H1 (cell line): ENCODE data around the gene HAUS2. TPM values are rescaled to one million over a fixed set of nuclear protein-coding genes. Genes with fewer than 3 reads are reported as not detected.
A peak's percentile ranks its signal among the peaks of the same experiment; 100 is the strongest.

Experiments used
- CTCF ChIA-PET: fragments of 300-600 bp; sonication (Branson Sonifier 250); formaldehyde crosslinking; loops from one replicate; lab custom pipeline; 2021; ENCODE audit not compliant: partially characterized antibody; lab: Charles Lee
- POLR2A ChIA-PET: fragments of 300-600 bp; sonication (Branson Sonifier 250); formaldehyde crosslinking; loops from one replicate; lab custom pipeline; 2021; ENCODE audit warnings: inconsistent platforms; ENCODE audit not compliant: partially characterized antibody; lab: Charles Lee
- DNase-seq, 2 experiments: peaks; one replicate each; pipeline versions ENCODE4 v3.0.0 to v3.0.0-alpha.2; 2010 to 2022; ENCODE audit warnings: low spot score in 2 of 2, low read depth in 1 of 2, mixed read lengths in 1 of 2
- FAIRE-seq: peaks from 2 replicates; lab custom pipeline; 2011; peaks lifted over from hg19 to GRCh38; lab: Jason Lieb, UNC
- H2AFZ ChIP-seq: 2 replicates; pipeline ENCODE4 v1.8.1; 2012; ENCODE audit warnings: low read length, inconsistent platforms
- H2AK5ac ChIP-seq: 2 replicates; pipeline ENCODE4 v1.6.1; 2013; ENCODE audit warnings: low read depth, low read length
- H2BK120ac ChIP-seq: replicated peaks from 2 replicates; pipeline ENCODE3; 2013; ENCODE audit warnings: low read depth, low read length, inconsistent platforms
- H2BK12ac ChIP-seq: 2 replicates; pipeline ENCODE4 v1.6.1; 2013; ENCODE audit warnings: low read depth, low read length
- H2BK15ac ChIP-seq: 2 replicates; pipeline ENCODE4 v1.6.1; 2013; ENCODE audit warnings: low read length
- H2BK20ac ChIP-seq: 2 replicates; pipeline ENCODE4 v1.6.1; 2013; ENCODE audit warnings: low read length
- H2BK5ac ChIP-seq: 2 replicates; pipeline ENCODE4 v1.6.1; 2013; ENCODE audit warnings: low read depth, low read length
- H3K14ac ChIP-seq: 2 replicates; pipeline ENCODE4 v1.6.1; 2013; ENCODE audit warnings: inconsistent platforms; ENCODE audit not compliant: insufficient read length
- H3K18ac ChIP-seq: 2 replicates; pipeline ENCODE4 v1.6.1; 2013; ENCODE audit warnings: low read length; ENCODE audit errors: extremely low read depth
- H3K23ac ChIP-seq: 2 replicates; pipeline ENCODE4 v1.6.1; 2013; ENCODE audit warnings: inconsistent platforms; ENCODE audit not compliant: insufficient read length
- H3K23me2 ChIP-seq: 2 replicates; pipeline ENCODE4 v1.6.1; 2013; ENCODE audit warnings: low read depth, low read length
- H3K27ac ChIP-seq: 2 replicates; pipeline ENCODE4 v1.6.1; 2011; ENCODE audit warnings: low read depth, low read length, inconsistent platforms
- H3K27me3 ChIP-seq, 4 experiments: replicated peaks in 1 of 4; 1 replicate in 1 of 4; 2 replicates in 3 of 4; pipeline versions ENCODE4 v1.6.1 to v1.8.1; 2011 to 2013; ENCODE audit warnings: low read length in 3 of 4, mild to moderate bottlenecking in 3 of 4, inconsistent platforms in 2 of 4, mixed read lengths in 2 of 4, moderate library complexity in 1 of 4; ENCODE audit not compliant: control insufficient read depth in 3 of 4, insufficient read depth in 3 of 4; ENCODE audit errors: extremely low read depth in 1 of 4
- H3K36me3 ChIP-seq, 4 experiments: 2 replicates each; pipeline versions ENCODE4 v1.6.1 to v1.8.1; 2011 to 2013; ENCODE audit warnings: mild to moderate bottlenecking in 4 of 4, low read length in 3 of 4, moderate library complexity in 2 of 4, control low read depth in 1 of 4, inconsistent platforms in 1 of 4; ENCODE audit not compliant: insufficient read depth in 4 of 4, control insufficient read depth in 2 of 4
- H3K4ac ChIP-seq: replicated peaks from 2 replicates; pipeline ENCODE3; 2013; ENCODE audit warnings: low read length, low read depth, mixed read lengths, inconsistent platforms; ENCODE audit not compliant: insufficient read length
- H3K4me1 ChIP-seq, 4 experiments: replicated peaks in 1 of 4; 1 replicate in 1 of 4; 2 replicates in 3 of 4; pipeline versions ENCODE4 v1.6.1 to v1.8.1; 2011 to 2013; ENCODE audit warnings: low read length in 3 of 4, inconsistent platforms in 2 of 4, mixed read lengths in 1 of 4; ENCODE audit not compliant: insufficient read depth in 4 of 4, control insufficient read depth in 3 of 4
- H3K4me2 ChIP-seq, 2 experiments: 2 replicates each; pipeline versions ENCODE4 v1.6.1 to v1.8.1; 2011 to 2013; ENCODE audit warnings: low read depth in 2 of 2, low read length in 2 of 2, control low read depth in 1 of 2, inconsistent platforms in 1 of 2, mild to moderate bottlenecking in 1 of 2; ENCODE audit not compliant: insufficient read depth in 1 of 2
- H3K4me3 ChIP-seq, 4 experiments: fragments of 200-600, 300-600 bp in 1 of 4; sonication (generic), shearing (Covaris generic), sonication (Bioruptor Twin) in 1 of 4; 2 replicates each; pipeline versions ENCODE4 v1.5.1 to v1.8.1; 2011 to 2016; ENCODE audit warnings: low read length in 4 of 4, low read depth in 3 of 4, control low read depth in 2 of 4, inconsistent platforms in 2 of 4, mild to moderate bottlenecking in 2 of 4, mixed read lengths in 1 of 4, moderate library complexity in 1 of 4; ENCODE audit not compliant: insufficient read depth in 2 of 4; ENCODE audit errors: extremely low read depth in 1 of 4
- H3K56ac ChIP-seq: replicated peaks from 2 replicates; pipeline ENCODE3; 2013; ENCODE audit warnings: low read depth, mild to moderate bottlenecking, mixed read lengths, low read length, inconsistent platforms; ENCODE audit not compliant: insufficient read length
- H3K79me1 ChIP-seq: 2 replicates; pipeline ENCODE4 v1.6.1; 2013; ENCODE audit warnings: low read depth, low read length, control low read depth
- H3K79me2 ChIP-seq, 2 experiments: 2 replicates each; pipeline versions ENCODE4 v1.6.1 to v1.8.1; 2012 to 2013; ENCODE audit warnings: low read length in 2 of 2, mild to moderate bottlenecking in 2 of 2, inconsistent platforms in 1 of 2; ENCODE audit not compliant: insufficient read depth in 2 of 2, control insufficient read depth in 1 of 2
- H3K9ac ChIP-seq, 4 experiments: replicated peaks in 1 of 4; 1 replicate in 1 of 4; 2 replicates in 3 of 4; pipeline versions ENCODE4 v1.6.1 to v1.8.1; 2011 to 2013; ENCODE audit warnings: low read depth in 3 of 4, low read length in 3 of 4, control low read depth in 2 of 4, mild to moderate bottlenecking in 2 of 4, moderate library complexity in 2 of 4, inconsistent platforms in 1 of 4; ENCODE audit errors: extremely low read depth in 1 of 4
- H3K9me3 ChIP-seq, 2 experiments: 2 replicates each; pipeline versions ENCODE4 v1.6.1 to v1.8.1; 2012 to 2013; ENCODE audit warnings: mild to moderate bottlenecking in 2 of 2, moderate library complexity in 2 of 2, control low read depth in 1 of 2, inconsistent platforms in 1 of 2, low read depth in 1 of 2, low read length in 1 of 2, mixed read lengths in 1 of 2; ENCODE audit not compliant: insufficient read depth in 2 of 2
- H4K20me1 ChIP-seq, 2 experiments: replicated peaks in 1 of 2; 2 replicates each; pipeline versions ENCODE3 to v1.8.1; 2011 to 2013; ENCODE audit warnings: inconsistent platforms in 2 of 2, low read length in 2 of 2, mild to moderate bottlenecking in 1 of 2; ENCODE audit not compliant: insufficient read depth in 2 of 2, control insufficient read depth in 1 of 2
- H4K5ac ChIP-seq: 2 replicates; pipeline ENCODE4 v1.6.1; 2013; ENCODE audit warnings: low read length, low read depth, mixed read lengths, inconsistent platforms; ENCODE audit not compliant: insufficient read length
- H4K8ac ChIP-seq: 2 replicates; pipeline ENCODE4 v1.8.0; 2013; ENCODE audit warnings: mild to moderate bottlenecking, moderate library complexity, low read length, inconsistent platforms; ENCODE audit not compliant: insufficient read depth; ENCODE audit errors: extremely low read depth
- H4K91ac ChIP-seq: replicated peaks from 2 replicates; pipeline ENCODE3; 2013; ENCODE audit warnings: low read length, mixed read lengths, inconsistent platforms; ENCODE audit not compliant: insufficient read length
- CBX5 ChIP-seq: fragments of 300-800, 300-1000 bp; sonication (generic); IDR thresholded peaks from 2 replicates; pipeline ENCODE4 v1.7.1; 2016; ENCODE audit warnings: antibody characterized with exemption, low read length, low read depth
- HDAC2 ChIP-seq, 2 experiments: fragments of 300-600 bp in 1 of 2; sonication (generic) in 1 of 2; IDR thresholded peaks; 2 replicates each; pipeline ENCODE4 v1.6.1; 2011 to 2012; ENCODE audit warnings: low read depth in 2 of 2, low read length in 2 of 2, mild to moderate bottlenecking in 2 of 2, moderate library complexity in 2 of 2, borderline replicate concordance in 1 of 2, inconsistent platforms in 1 of 2
- WGBS, 2 experiments: shearing (Covaris generic) in 1 of 2; methylation state at CpG; one replicate each; pipeline versions ENCODE4 v1.1.6 to v1.1.7; 2013 to 2015; ENCODE audit warnings: low lambda C conversion rate in 2 of 2, mixed read lengths in 2 of 2, inconsistent platforms in 1 of 2, low coverage in 1 of 2, missing lambda C conversion rate in 1 of 2; ENCODE audit not compliant: insufficient replicate concordance in 2 of 2, insufficient coverage in 1 of 2, insufficient read length in 1 of 2; ENCODE audit errors: extremely low coverage in 1 of 2, missing lambda C conversion rate in 1 of 2; 5-methylcytosine and 5-hydroxymethylcytosine counted together
- polyA plus RNA-seq, 7 experiments: library from polyadenylated mRNA; depleted of rRNA in 3 of 7; stranded (reverse) in 5 of 7; unstranded in 2 of 7; fragments of >200 nt in 5 of 7; fragments of 200-250 nt in 2 of 7; gene quantifications; 1 replicate in 5 of 7; 2 replicates in 1 of 7; 4 replicates in 1 of 7; pipeline versions ENCODE4 v1.2.1 to v1.2.3, GENCODE V29; 2011 to 2013; ENCODE audit warnings: missing spikeins in 2 of 7, mixed read lengths in 2 of 7
- total RNA-seq: library from RNA; stranded (reverse); fragmentation: NEBNext Ultra II Directional; extraction: Animal tissue kit (Norgen Biotek cat#: 25700); gene quantifications from 2 replicates; pipeline ENCODE4 v1.2.1, GENCODE V29; 2021

Gene HAUS2
- total and polyA plus RNA-seq, 2 of the 8 experiments (the other 6 are each of a cell fraction or from before 2014, with no cell fraction given): 12.1 to 33.5 TPM

GRCh38 chr15:42576776-42577175 lies 28.1 kb downstream of the HAUS2 start:
- Histone ChIP-seq H4K5ac (no peak overlapping the region), H3K36me3 (no peaks in the 10 kb centered on the region), H4K20me1 (no peaks in the 10 kb centered on the region), H2BK120ac (no peak overlapping the region), H2AFZ (no peak overlapping the region), H3K4me1 (peaks cover 0 to 1% (median under 1%) of the 10 kb centered on the region in 4 experiments; a peak in 5 of 7 replicates), H3K27me3 (peaks cover 1 to 11% (median 9%) of the 10 kb centered on the region in 4 experiments), H3K4me2 (peak overlapping the region in 1 of 2 experiments; percentile 95; a peak in 2 of 4 replicates), H3K4me3 (peak overlapping the region in 1 of 4 experiments; percentile 80; a peak in 3 of 8 replicates), H3K56ac (no peak overlapping the region), H3K9me3 (no peaks in the 10 kb centered on the region), H3K27ac (no peak overlapping the region), H3K79me1 (0 out of 2 replicates have a peak, but pooled peaks cover 4% of the 10 kb centered on the region), H3K18ac (no peak overlapping the region), H3K23me2 (peaks cover 14% of the 10 kb centered on the region; the same call in 1 of the 2 replicates), H2BK15ac (no peak overlapping the region), H3K14ac (no peak overlapping the region), H4K91ac (no peak overlapping the region), H3K4ac (no peak overlapping the region), H3K79me2 (no peaks in the 10 kb centered on the region), H2BK12ac (no peak overlapping the region), H2BK20ac (no peak overlapping the region), H3K9ac (no peak overlapping the region), H3K23ac (no peak overlapping the region), H2AK5ac (no peak overlapping the region), H2BK5ac (no peak overlapping the region), H4K8ac (no peak overlapping the region)
- POLR2A ChIA-PET: interaction anchor here (0.7 to 2.2 kb wide), 4 partner anchors 17 to 82 kb away, joined by 3 to 9 read pairs (median 4); partner anchors contain the start of genes HAUS2 and LRRC57
- FAIRE-seq: no peak
- TF ChIP-seq HDAC2 (IDR thresholded peaks at IDR 0.05; ENCODE audit: borderline replicate concordance in 1 of 2, low read depth in 2 of 2, low read length in 2 of 2) (no peak), CBX5 (no peak)
- CTCF ChIA-PET: interaction anchor here (2.4 kb wide), 1 partner anchor 15 kb away, joined by 5 read pairs; no protein-coding TSS in a partner anchor
- 100% methylated on average over 1 of the region's 1 CpG; no CpG with 5 or more reads in 1 of the 2 experiments for WGBS, 2 experiments
- no peak for DNase-seq
